HK-2 (cell line): ENCODE measurements around the gene TUBG1.
A peak's percentile ranks its signal among the peaks of the same experiment; 100 is the strongest.
"Not testable (repeated sequence)": the region's sequence is repeated elsewhere in the genome, so short reads cannot be mapped to it uniquely, and the experiment has no call there.

Experiments used
- DNase-seq: peaks from one replicate; pipeline ENCODE4 v3.0.0-alpha.2; 2018; ENCODE audit not compliant: unreplicated experiment

Gene TUBG1

GRCh38 chr17:42623732-42624596 lies 14.5 kb downstream of the TUBG1 start:
- DNase-seq, result no peak

GRCh38 chr17:42627032-42627764 lies 17.7 kb downstream of the TUBG1 start:
- DNase-seq, result not testable (repeated sequence)

- no peak for DNase-seq
Measured at GRCh38 chr17:42629411-42630009, 20.0 kb downstream of the TUBG1 start.

GRCh38 chr17:42632949-42633444 lies 23.5 kb downstream of the TUBG1 start:
- DNase-seq, result no peak

- no peak for DNase-seq
Measured at GRCh38 chr17:42639525-42640113, 30.1 kb downstream of the TUBG1 start.

- no peak for DNase-seq
Measured at GRCh38 chr17:42640121-42640520, 30.6 kb downstream of the TUBG1 start.

- no peak for DNase-seq
Measured at GRCh38 chr17:42642336-42642735, 32.9 kb downstream of the TUBG1 start.

GRCh38 chr17:42647778-42648177 lies 38.3 kb downstream of the TUBG1 start:
- DNase-seq, result peak; percentile 22

GRCh38 chr17:42651392-42651791 lies 41.9 kb downstream of the TUBG1 start:
- no peak for DNase-seq

GRCh38 chr17:42653179-42654124 lies 44.0 kb downstream of the TUBG1 start:
- DNase-seq, result no peak

GRCh38 chr17:42655528-42655927 lies 46.0 kb downstream of the TUBG1 start:
- DNase-seq, result peak; percentile 48

GRCh38 chr17:42657824-42658588 lies 48.5 kb downstream of the TUBG1 start:
- DNase-seq, result no peak

- peak; percentile 96 for DNase-seq
Measured at GRCh38 chr17:42659079-42659931, 49.8 kb downstream of the TUBG1 start, which contains the start of gene TUBG2. TSS of gene TUBG2 (plus strand) at chr17:42659284. CDS start at chr17:42659504, 220 bp downstream.

GRCh38 chr17:42659932-42660274 lies 50.4 kb downstream of the TUBG1 start:
- DNase-seq, result not testable (repeated sequence)

GRCh38 chr17:42660692-42661345 lies 51.3 kb downstream of the TUBG1 start:
- no peak for DNase-seq
